Measurements from ENCODE around the gene FAM163B. TPM values are rescaled to one million over a fixed set of nuclear protein-coding genes. Genes with fewer than 3 reads are reported as not detected.

The FAM163B gene
- total RNA-seq, 2 donors from 2014 or later, result not detected

- no peak overlapping the region for H3K27ac ChIP-seq
- H3K36me3 ChIP-seq, result no peaks in the 10 kb centered on the region
- TF ChIP-seq, protein P1, sequence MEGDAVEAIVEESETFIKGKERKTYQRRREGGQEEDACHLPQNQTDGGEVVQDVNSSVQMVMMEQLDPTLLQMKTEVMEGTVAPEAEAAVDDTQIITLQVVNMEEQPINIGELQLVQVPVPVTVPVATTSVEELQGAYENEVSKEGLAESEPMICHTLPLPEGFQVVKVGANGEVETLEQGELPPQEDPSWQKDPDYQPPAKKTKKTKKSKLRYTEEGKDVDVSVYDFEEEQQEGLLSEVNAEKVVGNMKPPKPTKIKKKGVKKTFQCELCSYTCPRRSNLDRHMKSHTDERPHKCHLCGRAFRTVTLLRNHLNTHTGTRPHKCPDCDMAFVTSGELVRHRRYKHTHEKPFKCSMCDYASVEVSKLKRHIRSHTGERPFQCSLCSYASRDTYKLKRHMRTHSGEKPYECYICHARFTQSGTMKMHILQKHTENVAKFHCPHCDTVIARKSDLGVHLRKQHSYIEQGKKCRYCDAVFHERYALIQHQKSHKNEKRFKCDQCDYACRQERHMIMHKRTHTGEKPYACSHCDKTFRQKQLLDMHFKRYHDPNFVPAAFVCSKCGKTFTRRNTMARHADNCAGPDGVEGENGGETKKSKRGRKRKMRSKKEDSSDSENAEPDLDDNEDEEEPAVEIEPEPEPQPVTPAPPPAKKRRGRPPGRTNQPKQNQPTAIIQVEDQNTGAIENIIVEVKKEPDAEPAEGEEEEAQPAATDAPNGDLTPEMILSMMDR (IDR thresholded peaks at IDR 0.05), result no peak
- DNase-seq (ENCODE audit: low spot score) (no peak), ATAC-seq (ENCODE audit: insufficient number of reproducible peaks, low FRiP score, low read depth) (no peak)
- H3K27me3 ChIP-seq (replicated peaks; ENCODE audit: insufficient read depth), result no peaks in the 10 kb centered on the region
- H3K4me1 ChIP-seq (ENCODE audit: control insufficient read depth in 1 of 2, low read depth in 2 of 2), result no peaks in the 10 kb centered on the region
- H3K9me3 ChIP-seq, result no peaks in the 10 kb centered on the region
- no peak overlapping the region for H3K4me3 ChIP-seq
Measured at GRCh38 chr9:133641861-133642595, 32.8 kb upstream of the FAM163B start.

GRCh38 chr9:133641396-133641655 lies 32.1 kb upstream of the FAM163B start:
- Histone ChIP-seq H3K9me3 (no peaks in the 10 kb centered on the region), H3K27ac (no peak overlapping the region), H3K4me3 (no peak overlapping the region), H3K27me3 (replicated peaks; ENCODE audit: insufficient read depth) (no peaks in the 10 kb centered on the region), H3K36me3 (no peaks in the 10 kb centered on the region), H3K4me1 (ENCODE audit: control insufficient read depth in 1 of 2, low read depth in 2 of 2) (no peaks in the 10 kb centered on the region)
- TF ChIP-seq, protein P1 (IDR thresholded peaks at IDR 0.05), result no peak
- DNase-seq (ENCODE audit: low spot score) (no peak), ATAC-seq (ENCODE audit: insufficient number of reproducible peaks, low FRiP score, low read depth) (no peak)

DNA sequence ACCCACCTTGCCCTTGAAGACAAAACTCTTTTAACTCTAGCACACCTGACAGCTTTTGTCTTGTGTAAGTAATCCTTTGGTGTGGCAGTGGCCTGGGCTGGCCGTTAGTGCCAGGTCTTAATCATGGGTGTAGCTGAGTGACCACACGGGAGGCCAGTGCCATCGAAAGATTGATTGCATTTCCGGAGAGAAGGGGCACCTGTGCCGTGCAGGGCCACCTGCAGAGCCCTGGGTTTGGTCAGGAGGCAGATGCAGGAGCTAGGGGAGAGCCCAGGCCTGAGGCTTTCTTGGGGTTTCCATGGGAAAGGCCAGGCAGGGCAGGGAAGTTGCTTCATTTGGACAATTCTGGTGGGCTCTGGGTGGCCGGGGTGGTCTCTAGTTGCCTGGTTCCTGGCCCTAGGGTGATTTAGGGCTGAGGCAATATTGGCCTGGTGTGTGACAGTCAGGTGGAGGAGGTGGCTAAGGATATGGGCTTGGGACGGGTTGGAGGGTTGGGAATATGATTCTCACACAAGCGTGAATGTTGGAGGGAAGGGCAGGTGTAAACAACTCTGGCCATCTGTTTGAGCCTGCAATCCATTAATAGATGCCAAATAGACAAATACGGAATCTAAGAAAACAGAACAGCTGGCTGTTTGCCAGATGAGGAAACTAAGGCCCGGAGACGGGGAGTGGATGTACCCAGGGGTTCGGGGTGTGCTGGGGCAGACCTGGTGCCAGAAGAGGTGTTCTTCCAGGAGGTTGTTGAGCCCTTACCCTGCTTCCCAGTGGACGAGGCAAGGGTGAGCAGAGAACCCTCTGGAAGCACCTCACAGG lies 31.6 kb upstream of the FAM163B start:
- TF ChIP-seq, protein P1 (IDR thresholded peaks at IDR 0.05), result no peak
- Histone ChIP-seq H3K4me1 (ENCODE audit: control insufficient read depth in 1 of 2, low read depth in 2 of 2) (no peaks in the 10 kb centered on the region), H3K36me3 (no peaks in the 10 kb centered on the region), H3K4me3 (no peak overlapping the region), H3K27me3 (replicated peaks; ENCODE audit: insufficient read depth) (no peaks in the 10 kb centered on the region), H3K27ac (no peak overlapping the region), H3K9me3 (no peaks in the 10 kb centered on the region)
- DNase-seq (ENCODE audit: low spot score) (no peak), ATAC-seq (ENCODE audit: insufficient number of reproducible peaks, low FRiP score, low read depth) (no peak)

DNA sequence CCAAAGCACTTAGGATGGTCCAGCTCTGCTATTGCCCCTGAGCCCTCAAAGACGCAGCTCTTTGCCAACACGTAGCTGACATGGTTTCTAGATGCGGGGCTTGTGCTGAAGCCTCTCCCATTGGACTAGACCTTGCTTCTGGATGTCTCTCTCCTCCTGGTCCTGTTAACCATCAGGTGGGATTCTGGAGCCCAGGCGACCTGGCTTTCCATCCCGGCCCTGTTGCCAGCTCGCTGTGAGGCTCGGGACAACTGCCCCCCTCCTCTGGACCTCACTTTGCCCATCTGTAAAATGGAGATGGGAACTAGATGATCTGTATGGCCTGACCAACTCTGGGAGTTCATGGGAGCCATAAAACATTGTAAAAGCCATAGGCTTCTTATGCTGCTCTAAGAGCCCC lies 31.0 kb upstream of the FAM163B start:
- Histone ChIP-seq H3K27ac (no peak overlapping the region), H3K27me3 (replicated peaks; ENCODE audit: insufficient read depth) (no peaks in the 10 kb centered on the region), H3K9me3 (no peaks in the 10 kb centered on the region), H3K36me3 (no peaks in the 10 kb centered on the region), H3K4me3 (no peak overlapping the region), H3K4me1 (ENCODE audit: control insufficient read depth in 1 of 2, low read depth in 2 of 2) (no peaks in the 10 kb centered on the region)
- TF ChIP-seq, protein P1 (IDR thresholded peaks at IDR 0.05), result no peak
- DNase-seq (ENCODE audit: low spot score), result no peak
- no peak for ATAC-seq (ENCODE audit: insufficient number of reproducible peaks, low FRiP score, low read depth)

DNA sequence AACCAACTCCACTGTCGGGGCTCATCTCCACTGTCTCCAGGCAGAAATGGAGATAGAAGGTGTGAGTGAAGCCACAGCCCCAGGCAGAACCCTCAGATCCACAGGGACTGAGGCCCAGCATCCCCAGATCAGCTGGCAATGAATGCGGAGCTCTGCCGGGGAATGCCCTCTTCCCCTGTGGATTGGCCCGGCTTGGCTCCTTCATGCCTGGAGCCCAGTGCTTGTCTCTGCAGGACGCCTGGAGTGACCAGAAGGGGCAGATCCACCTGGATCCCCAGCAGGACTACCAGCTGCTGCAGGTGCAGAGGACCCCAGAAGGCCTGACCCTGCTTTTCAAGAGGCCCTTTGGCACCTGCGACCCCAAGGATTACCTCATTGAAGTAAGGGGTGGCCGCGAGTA lies 30.4 kb upstream of the FAM163B start:
- no peaks in the 10 kb centered on the region for H3K27me3 ChIP-seq (replicated peaks; ENCODE audit: insufficient read depth)
- H3K9me3 ChIP-seq, result no peaks in the 10 kb centered on the region
- no peaks in the 10 kb centered on the region for H3K36me3 ChIP-seq
- no peak overlapping the region for H3K4me3 ChIP-seq
- no peak for ATAC-seq (ENCODE audit: insufficient number of reproducible peaks, low FRiP score, low read depth)
- no peak for DNase-seq (ENCODE audit: low spot score)
- TF ChIP-seq, protein P1 (IDR thresholded peaks at IDR 0.05), result no peak
- no peak overlapping the region for H3K27ac ChIP-seq
- H3K4me1 ChIP-seq (ENCODE audit: control insufficient read depth in 1 of 2, low read depth in 2 of 2), result no peaks in the 10 kb centered on the region
